ENCODE data around the gene SLC66A1.

SLC66A1 gene

DNA sequence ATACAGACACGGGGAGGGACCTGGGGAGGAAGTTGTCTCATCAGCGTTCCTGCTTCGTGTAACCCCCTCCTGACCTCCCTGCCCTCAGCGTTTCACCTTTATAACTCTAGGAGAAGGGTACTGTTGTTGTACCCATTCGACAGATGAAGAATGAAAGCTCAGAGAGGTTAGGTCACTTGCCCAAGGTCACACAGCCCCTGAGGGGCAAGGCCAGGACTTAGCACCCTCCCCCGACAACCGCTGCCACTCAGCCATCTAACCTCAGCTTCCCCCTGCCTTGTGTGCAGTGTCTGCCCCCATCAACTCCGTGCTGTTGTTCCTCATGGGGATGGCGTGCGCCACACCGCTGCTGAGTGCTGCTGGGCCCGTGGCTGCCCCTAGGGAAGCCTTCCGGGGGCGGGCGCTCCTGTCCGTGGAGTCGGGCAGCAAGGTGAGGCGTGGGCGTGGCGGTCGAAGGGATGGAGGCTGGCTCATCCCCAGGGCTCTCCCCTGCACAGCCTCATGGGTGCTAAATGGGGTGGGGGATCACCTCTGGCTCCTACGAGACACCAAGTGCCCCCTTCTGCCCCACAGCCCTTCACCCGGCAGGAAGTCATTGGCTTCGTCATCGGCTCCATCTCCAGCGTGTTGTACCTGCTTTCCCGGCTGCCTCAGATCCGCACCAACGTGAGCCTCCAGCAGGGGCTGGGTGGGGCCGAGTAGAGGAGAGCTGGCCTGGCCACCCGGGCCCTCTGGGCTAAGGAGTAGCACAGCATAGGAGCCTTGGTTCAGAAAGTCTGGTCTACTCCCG, 14.0 kb downstream of the SLC66A1 start:
- DNase-seq (ENCODE audit: low read depth in 2 of 2) = no peak

DNA sequence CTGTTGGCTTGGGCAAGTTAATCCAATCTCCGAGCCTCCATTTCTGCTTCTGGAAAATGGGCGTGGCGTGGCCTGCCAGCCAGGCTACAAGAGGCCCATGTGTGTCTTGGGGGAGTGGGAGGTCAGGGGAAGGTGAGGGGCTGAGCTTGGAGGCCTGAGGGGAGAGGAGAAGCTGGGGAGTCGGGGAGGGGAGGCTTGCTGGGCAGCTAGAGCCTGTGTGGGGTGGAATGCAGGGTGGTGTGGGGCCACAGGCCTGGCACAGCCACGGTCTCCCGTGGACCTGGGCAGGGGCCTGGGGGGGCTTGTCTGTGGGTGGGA, 14.6 kb downstream of the SLC66A1 start:
- no peak for DNase-seq (ENCODE audit: low read depth in 2 of 2)

DNA sequence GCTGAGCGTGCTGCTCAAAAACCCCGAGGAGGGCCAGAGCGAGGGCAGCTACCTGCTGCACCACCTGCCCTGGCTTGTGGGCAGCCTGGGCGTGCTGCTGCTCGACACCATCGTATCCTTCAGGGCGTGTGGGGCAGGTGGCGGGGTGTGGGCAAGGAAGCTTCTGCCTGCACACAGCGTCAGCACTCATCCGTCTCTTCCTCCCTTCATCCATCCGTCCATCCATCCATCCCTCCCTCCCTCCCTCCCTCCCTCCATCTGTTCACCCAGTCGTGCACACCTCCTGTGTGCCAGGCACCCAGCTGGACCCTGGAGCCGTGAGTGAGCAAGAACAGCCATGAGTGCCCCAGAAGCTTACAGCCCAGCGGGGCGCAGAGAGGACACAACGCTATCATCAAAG, 15.2 kb downstream of the SLC66A1 start:
- DNase-seq (ENCODE audit: low read depth in 2 of 2) = no peak

DNA sequence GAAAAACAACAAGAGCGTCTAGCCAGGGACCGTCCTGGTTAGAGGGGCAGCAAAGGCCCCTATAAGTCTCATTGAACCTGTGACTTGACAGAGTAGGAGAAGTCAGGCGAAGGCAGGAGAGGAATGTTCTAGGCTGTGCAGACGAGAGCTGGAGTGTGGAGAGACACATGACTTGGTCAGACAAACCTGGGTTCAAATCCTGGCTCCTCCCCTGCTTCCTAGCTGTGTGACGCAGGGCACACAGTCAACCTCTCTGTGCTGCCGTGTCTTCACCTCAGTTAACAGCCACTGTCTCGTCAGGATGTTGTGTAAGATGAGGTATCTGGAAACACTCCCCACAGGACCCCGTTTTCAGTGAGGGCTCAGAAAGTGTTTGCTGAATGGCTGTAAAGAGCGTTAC, 15.6 kb downstream of the SLC66A1 start:
- no peak for DNase-seq (ENCODE audit: low read depth in 2 of 2)

- DNase-seq (ENCODE audit: low read depth in 2 of 2) = no peak
These were observed 16.4 kb downstream of the SLC66A1 start for GRCh38 chr1:19328486-19328885.

DNA sequence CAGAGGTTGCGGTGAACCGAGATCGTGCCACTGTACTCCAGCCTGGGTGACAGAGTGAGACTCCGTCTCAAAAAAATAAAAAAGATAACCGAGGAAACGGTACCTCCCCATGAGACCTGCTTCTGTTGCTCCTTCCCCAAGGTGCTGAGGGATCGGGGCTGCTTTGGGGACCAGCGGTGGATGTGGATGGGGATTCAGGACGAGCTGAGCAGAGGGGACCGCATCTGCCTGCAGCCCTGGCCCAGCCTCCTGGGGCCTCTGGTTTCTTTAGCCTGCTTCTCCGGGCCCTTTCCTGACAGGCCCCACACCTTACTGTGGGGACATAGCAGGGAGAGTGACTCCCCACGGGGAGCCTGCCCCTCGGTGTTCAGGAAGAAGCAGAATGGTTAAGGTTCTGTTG, 17.1 kb downstream of the SLC66A1 start:
- no peak for DNase-seq (ENCODE audit: low read depth in 2 of 2)

GRCh38 chr1:19329611-19330010, 17.5 kb downstream of the SLC66A1 start:
- DNase-seq (ENCODE audit: low read depth in 2 of 2) = no peak

DNA sequence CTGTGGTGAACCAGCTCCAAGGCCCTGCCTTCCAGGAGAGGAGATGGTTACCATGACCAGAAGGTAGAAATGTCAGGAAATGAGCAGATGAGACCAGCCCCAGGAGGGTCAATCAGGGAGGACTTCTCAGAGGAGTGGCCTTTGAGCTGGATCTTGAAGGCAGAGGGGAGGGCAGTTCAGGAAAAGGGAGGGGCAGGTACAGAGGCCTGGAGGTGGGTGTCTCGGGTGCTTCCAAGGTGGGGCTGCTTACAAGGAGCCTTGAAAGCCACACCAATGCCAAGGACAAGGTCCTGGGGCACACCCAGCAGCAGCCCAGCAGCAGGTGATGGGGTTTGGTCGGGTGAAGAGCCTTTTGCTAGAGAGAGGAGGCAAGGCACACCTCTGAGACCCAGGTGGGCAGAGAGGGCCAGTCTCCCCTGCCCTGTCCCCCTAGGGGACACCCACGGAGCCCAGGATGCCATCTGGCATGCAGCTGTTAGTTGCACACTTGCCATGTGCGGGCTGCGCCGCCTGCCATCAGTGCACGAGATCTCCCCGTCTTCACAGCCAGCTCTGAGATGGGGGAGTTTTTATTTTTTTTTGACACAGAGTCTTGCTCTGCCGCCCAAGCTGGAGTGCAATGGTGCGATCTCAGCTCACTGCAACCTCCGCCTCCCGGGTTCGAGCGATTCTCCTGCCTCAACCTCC, 18.5 kb downstream of the SLC66A1 start:
- DNase-seq (ENCODE audit: low read depth in 2 of 2) = no peak

- DNase-seq (ENCODE audit: low read depth in 2 of 2) = no peak
These were observed 19.2 kb downstream of the SLC66A1 start for GRCh38 chr1:19331262-19331878.

GRCh38 chr1:19332832-19333231, 20.7 kb downstream of the SLC66A1 start:
- no peak for DNase-seq (ENCODE audit: low read depth in 2 of 2)

DNA sequence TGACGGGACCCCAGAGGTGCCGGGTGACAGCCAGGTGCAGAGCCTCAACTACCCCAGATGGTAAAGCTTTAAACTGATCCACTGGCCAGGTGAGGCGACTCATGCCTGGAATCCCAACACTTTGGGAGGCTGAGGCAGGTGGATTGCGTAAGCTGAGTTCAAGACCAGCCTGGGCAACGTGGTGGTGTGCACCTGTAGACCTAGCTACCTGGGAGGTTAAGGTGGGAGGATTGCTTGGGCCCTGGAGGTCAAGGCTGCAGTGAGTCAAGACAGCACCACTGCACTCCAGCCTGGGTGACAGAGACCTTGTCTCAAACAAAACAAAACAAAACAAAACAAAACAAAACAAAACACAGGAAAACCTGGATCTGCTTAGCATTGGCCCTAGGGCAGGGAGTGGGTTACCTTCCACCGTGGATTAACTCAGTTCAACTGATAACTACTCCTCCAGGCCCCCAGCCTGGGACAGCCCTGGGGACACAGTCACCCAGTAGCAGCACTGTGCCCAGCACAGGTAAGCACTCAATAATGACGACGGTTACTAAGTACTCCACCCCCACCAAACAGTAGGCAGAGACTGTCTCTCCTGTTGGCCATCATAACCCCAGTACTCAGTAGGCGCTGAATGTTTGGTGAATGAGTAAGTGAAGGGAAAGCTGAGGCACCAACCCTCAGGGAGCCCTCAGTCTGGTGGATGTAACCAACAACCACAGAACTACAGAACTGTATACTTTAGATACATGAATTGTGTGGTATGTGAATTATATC, 21.6 kb downstream of the SLC66A1 start:
- no peak for DNase-seq (ENCODE audit: low read depth in 2 of 2)

GRCh38 chr1:19336543-19336942, 24.4 kb downstream of the SLC66A1 start:
- no peak for DNase-seq (ENCODE audit: low read depth in 2 of 2)

GRCh38 chr1:19337289-19337688, 25.2 kb downstream of the SLC66A1 start:
- DNase-seq (ENCODE audit: low read depth in 2 of 2) = no peak

GRCh38 chr1:19338323-19338762, 26.2 kb downstream of the SLC66A1 start:
- no peak for DNase-seq (ENCODE audit: low read depth in 2 of 2)

DNA sequence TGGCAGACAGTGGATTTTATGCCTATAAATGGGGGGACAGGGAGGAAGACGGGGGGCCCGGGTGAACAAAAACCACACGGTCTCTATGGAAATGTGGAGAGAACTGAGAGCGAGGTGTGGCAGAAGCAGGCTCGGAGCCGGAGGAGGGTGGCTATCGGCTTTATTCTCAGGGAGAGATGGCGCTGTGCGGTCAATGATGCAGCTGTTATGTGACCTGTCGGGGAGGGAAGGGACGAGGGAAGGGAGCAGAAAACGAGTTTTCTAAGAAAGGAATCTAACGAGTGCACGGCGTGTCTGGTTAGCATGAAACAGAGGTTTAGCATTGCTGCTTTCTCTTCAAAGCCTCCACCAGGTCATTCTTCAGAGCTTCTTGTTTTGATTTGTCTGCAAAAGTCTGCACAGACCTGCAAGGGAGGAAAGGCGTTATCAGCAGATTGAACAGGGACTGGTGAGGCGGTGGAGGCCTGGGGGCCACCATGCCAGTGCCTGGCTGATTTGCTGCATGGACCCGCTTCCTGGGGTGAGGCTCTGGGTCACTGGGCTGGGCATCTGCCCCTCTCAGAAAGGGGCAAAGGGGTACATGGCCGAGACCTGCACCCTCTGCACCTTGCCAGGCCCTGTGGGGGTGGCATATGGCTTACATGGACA, 27.2 kb downstream of the SLC66A1 start:
- no peak for DNase-seq (ENCODE audit: low read depth in 2 of 2)

GRCh38 chr1:19340387-19340937, 28.3 kb downstream of the SLC66A1 start:
- DNase-seq (ENCODE audit: low read depth in 2 of 2) = no peak

- peak; percentile 47 to 54 for DNase-seq (ENCODE audit: low read depth in 2 of 2)
These were observed 29.3 kb downstream of the SLC66A1 start for GRCh38 chr1:19341201-19342061.

- DNase-seq (ENCODE audit: low read depth in 2 of 2) = no peak
These were observed 30.1 kb downstream of the SLC66A1 start for GRCh38 chr1:19342062-19342750.

DNA sequence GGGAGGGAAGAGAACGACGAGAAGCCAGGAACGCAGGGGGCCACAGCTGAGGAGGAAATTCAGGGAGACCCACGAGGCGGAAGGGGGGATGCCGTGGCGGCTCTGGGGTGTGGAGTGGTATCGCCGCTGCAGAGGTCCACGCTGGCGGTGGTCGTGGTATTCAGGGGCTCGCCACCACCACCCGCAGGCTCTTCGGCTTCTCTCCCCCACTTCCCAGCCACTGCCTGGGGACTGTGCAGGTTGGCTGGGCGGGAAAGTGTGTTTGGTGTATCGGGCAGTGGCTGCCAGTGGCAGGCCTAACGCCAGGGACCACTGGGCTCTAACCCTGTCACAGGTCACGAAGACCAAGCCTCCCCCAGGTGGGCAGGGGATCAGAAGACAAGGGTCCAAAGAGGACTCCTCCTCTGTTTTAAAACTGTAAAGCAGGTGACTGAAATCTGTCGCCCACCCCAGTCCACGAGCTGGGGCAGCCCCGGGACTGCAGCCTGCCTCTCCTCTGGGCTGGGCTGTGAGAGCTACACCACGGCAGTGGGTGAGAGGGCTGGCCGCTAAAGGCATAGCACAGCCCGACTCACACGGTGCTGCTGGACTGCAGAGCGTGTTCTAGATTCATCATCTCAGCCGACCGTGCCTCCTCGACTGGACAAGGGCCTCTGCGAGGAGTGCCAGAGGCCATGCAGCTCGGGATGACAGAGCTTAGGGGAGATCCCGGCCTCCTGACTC, 30.9 kb downstream of the SLC66A1 start:
- no peak for DNase-seq (ENCODE audit: low read depth in 2 of 2)

All from activated CD8-positive, alpha-beta memory T cell treated with anti-CD3 and anti-CD28 coated beads for 4 hours (primary cell).